MM.1S (cell line): ENCODE results near the gene NAA25.

Source experiments
- EZH2 ChIP-seq: fragments of 300-600 bp; sonication (generic); optimal IDR thresholded peaks from 2 replicates; pipeline ENCODE3; 2017; ENCODE audit warnings: low read depth, mild to moderate bottlenecking, antibody characterized with exemption, low read length, mixed read lengths
- EZH2phosphoT487 ChIP-seq: fragments of 300-600 bp; sonication (generic); IDR thresholded peaks from 2 replicates; pipeline ENCODE4 v1.6.1; 2018; ENCODE audit warnings: antibody characterized with exemption, low read length
- TF ChIP-seq, protein P1 (sequence below): fragments of 300-600 bp; sonication (generic); IDR thresholded peaks from 2 replicates; pipeline ENCODE4 v1.5.1; 2016; ENCODE audit warnings: antibody characterized with exemption, low read length, mixed read lengths

GRCh38 chr12:112029301-112029700 lies 79.3 kb downstream of the NAA25 start:
- TF ChIP-seq, protein P1, sequence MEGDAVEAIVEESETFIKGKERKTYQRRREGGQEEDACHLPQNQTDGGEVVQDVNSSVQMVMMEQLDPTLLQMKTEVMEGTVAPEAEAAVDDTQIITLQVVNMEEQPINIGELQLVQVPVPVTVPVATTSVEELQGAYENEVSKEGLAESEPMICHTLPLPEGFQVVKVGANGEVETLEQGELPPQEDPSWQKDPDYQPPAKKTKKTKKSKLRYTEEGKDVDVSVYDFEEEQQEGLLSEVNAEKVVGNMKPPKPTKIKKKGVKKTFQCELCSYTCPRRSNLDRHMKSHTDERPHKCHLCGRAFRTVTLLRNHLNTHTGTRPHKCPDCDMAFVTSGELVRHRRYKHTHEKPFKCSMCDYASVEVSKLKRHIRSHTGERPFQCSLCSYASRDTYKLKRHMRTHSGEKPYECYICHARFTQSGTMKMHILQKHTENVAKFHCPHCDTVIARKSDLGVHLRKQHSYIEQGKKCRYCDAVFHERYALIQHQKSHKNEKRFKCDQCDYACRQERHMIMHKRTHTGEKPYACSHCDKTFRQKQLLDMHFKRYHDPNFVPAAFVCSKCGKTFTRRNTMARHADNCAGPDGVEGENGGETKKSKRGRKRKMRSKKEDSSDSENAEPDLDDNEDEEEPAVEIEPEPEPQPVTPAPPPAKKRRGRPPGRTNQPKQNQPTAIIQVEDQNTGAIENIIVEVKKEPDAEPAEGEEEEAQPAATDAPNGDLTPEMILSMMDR: no peak
- TF ChIP-seq EZH2 (no peak), EZH2phosphoT487 (no peak)
